Breast epithelium (tissue), 4 donors: ENCODE data around the gene UBALD1. TPM values are rescaled to one million over a fixed set of nuclear protein-coding genes. Genes with fewer than 3 reads are reported as not detected.

ENCODE experiments used
- DNase-seq, 2 donors: peaks; one replicate each; pipeline ENCODE4 v3.0.0-alpha.2; 2019; ENCODE audit warnings: low spot score in 2 of 2
- H3K27ac ChIP-seq, 2 donors: fragments of 200-600 bp; sonication (generic) in 1 of 2; one replicate each; pipeline ENCODE4 v1.5.1; 2016 to 2019; ENCODE audit warnings: mild to moderate bottlenecking in 1 of 2
- H3K27me3 ChIP-seq, 2 donors: fragments of 200-600 bp; sonication (generic) in 1 of 2; one replicate each; pipeline versions ENCODE4 v1.5.1 to v1.6.0; 2017 to 2019; ENCODE audit warnings: control low read depth in 1 of 2, mild to moderate bottlenecking in 1 of 2
- H3K36me3 ChIP-seq: fragments of 200-600 bp; one replicate; pipeline ENCODE4 v1.5.1; 2019
- H3K4me1 ChIP-seq, 2 donors: fragments of 200-600 bp; sonication (generic); one replicate each; pipeline ENCODE4 v1.5.1; 2016 to 2019; ENCODE audit warnings: control low read depth in 1 of 2
- H3K4me3 ChIP-seq, 3 donors: fragments of 200-600 bp; sonication (generic); 1 replicate in 2 of 3; 2 replicates in 1 of 3; pipeline ENCODE4 v1.5.1; 2016 to 2019; ENCODE audit warnings: mild to moderate bottlenecking in 3 of 3, moderate library complexity in 2 of 3
- H3K9me3 ChIP-seq, 2 donors: fragments of 200-600 bp; sonication (generic) in 1 of 2; one replicate each; pipeline ENCODE4 v1.5.1; 2016 to 2019; ENCODE audit warnings: control low read depth in 1 of 2
- POLR2A ChIP-seq: fragments of 450-650 bp; IDR thresholded peaks from one replicate; pipeline ENCODE4 v1.6.1; 2016; ENCODE audit warnings: antibody characterized with exemption, mild to moderate bottlenecking, moderate library complexity
- POLR2AphosphoS5 ChIP-seq, 3 donors: sonication (generic); formaldehyde crosslinking; IDR thresholded peaks; one replicate each; pipeline ENCODE4 v1.6.1; 2017; ENCODE audit warnings: antibody characterized with exemption in 3 of 3
- intact Hi-C: fragments of 100-400 bp; cut with DNase I; formaldehyde crosslinking; loops from one replicate; pipeline ENCODE4 v1.15.1; 2023; ENCODE audit warnings: low total_unique reads
- total RNA-seq, 3 donors: library from RNA; depleted of rRNA; stranded (reverse); fragments of >200 nt; gene quantifications; one replicate each; pipeline ENCODE4 v1.1.0, GENCODE V29; 2016
- TF ChIP-seq, protein P1 (sequence below), 3 donors: fragments of 450-650 bp; IDR thresholded peaks; one replicate each; pipeline ENCODE4 v1.5.1; 2016 to 2017; ENCODE audit warnings: antibody characterized with exemption in 3 of 3, mild to moderate bottlenecking in 3 of 3, moderate library complexity in 3 of 3

UBALD1 gene
- total RNA-seq, 3 donors from 2014 or later, result 5.8 to 11.3 (median 7.2) TPM

DNA sequence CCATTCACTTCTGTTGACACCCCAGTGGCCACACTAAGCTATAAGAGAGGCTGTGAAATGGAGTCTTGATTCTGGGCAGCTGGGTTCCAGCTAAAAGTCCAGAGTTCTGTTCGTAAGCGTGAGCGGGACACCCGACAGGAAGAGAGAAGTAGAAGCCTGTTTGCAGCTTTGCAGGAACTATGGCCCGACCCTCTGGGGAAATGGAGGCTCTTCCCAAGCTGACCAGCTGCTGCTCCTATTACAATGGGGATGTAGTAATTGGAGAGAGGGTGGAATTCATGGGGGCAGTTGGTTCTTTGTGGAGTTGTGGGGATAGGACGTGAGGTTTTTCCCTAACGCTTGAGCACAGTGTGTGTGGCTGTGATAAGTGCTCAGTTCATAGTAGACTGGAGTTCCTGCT is 28.4 kb downstream of the UBALD1 start:
- intact Hi-C loops, result no loop called here
- Histone ChIP-seq H3K27me3 (no peaks in the 10 kb centered on the region), H3K4me3 (no peak overlapping the region), H3K27ac (no peak overlapping the region), H3K9me3 (peaks cover 0 to 7% of the 10 kb centered on the region in 2 donors), H3K4me1 (no peaks in the 10 kb centered on the region), H3K36me3 (no peaks in the 10 kb centered on the region)
- TF ChIP-seq, protein P1, sequence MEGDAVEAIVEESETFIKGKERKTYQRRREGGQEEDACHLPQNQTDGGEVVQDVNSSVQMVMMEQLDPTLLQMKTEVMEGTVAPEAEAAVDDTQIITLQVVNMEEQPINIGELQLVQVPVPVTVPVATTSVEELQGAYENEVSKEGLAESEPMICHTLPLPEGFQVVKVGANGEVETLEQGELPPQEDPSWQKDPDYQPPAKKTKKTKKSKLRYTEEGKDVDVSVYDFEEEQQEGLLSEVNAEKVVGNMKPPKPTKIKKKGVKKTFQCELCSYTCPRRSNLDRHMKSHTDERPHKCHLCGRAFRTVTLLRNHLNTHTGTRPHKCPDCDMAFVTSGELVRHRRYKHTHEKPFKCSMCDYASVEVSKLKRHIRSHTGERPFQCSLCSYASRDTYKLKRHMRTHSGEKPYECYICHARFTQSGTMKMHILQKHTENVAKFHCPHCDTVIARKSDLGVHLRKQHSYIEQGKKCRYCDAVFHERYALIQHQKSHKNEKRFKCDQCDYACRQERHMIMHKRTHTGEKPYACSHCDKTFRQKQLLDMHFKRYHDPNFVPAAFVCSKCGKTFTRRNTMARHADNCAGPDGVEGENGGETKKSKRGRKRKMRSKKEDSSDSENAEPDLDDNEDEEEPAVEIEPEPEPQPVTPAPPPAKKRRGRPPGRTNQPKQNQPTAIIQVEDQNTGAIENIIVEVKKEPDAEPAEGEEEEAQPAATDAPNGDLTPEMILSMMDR (IDR thresholded peaks at IDR 0.05), result no peak
- TF ChIP-seq POLR2AphosphoS5 (IDR thresholded peaks at IDR 0.05), result no peak
- no peak for TF ChIP-seq POLR2A
- DNase-seq, result no peak

GRCh38 chr16:4583906-4584305 is 30.8 kb downstream of the UBALD1 start:
- Histone ChIP-seq H3K36me3 (no peaks in the 10 kb centered on the region), H3K27ac (no peak overlapping the region), H3K9me3 (peaks cover 0 to 7% of the 10 kb centered on the region in 2 donors), H3K4me1 (no peaks in the 10 kb centered on the region), H3K27me3 (no peaks in the 10 kb centered on the region), H3K4me3 (no peak overlapping the region)
- intact Hi-C loops, result no loop called here
- no peak for DNase-seq
- no peak for TF ChIP-seq POLR2AphosphoS5 (IDR thresholded peaks at IDR 0.05)
- TF ChIP-seq POLR2A, result no peak
- TF ChIP-seq, protein P1 (IDR thresholded peaks at IDR 0.05), result no peak

GRCh38 chr16:4580250-4580649 is 34.4 kb downstream of the UBALD1 start:
- intact Hi-C loops, result no loop called here
- H3K4me3 ChIP-seq, result no peak overlapping the region
- H3K27ac ChIP-seq, result no peak overlapping the region
- H3K4me1 ChIP-seq, result no peaks in the 10 kb centered on the region
- TF ChIP-seq POLR2AphosphoS5 (IDR thresholded peaks at IDR 0.05) (no peak), POLR2A (no peak)
- TF ChIP-seq, protein P1 (IDR thresholded peaks at IDR 0.05), result no peak
- H3K27me3 ChIP-seq, result no peaks in the 10 kb centered on the region
- H3K36me3 ChIP-seq, result no peaks in the 10 kb centered on the region
- H3K9me3 ChIP-seq, result no peaks in the 10 kb centered on the region
- no peak for DNase-seq

GRCh38 chr16:4578961-4579530 is 35.6 kb downstream of the UBALD1 start:
- H3K4me3 ChIP-seq, result no peak overlapping the region
- no peaks in the 10 kb centered on the region for H3K27me3 ChIP-seq
- no peaks in the 10 kb centered on the region for H3K36me3 ChIP-seq
- H3K9me3 ChIP-seq, result no peaks in the 10 kb centered on the region
- no peak for TF ChIP-seq POLR2A
- H3K27ac ChIP-seq, result no peak overlapping the region
- no peaks in the 10 kb centered on the region for H3K4me1 ChIP-seq
- DNase-seq, result no peak
- intact Hi-C loops, result no loop called here

- Histone ChIP-seq H3K4me1 (no peaks in the 10 kb centered on the region), H3K9me3 (no peaks in the 10 kb centered on the region), H3K27ac (no peak overlapping the region), H3K27me3 (no peaks in the 10 kb centered on the region), H3K36me3 (no peaks in the 10 kb centered on the region), H3K4me3 (no peak overlapping the region)
- intact Hi-C loops, result no loop called here
- TF ChIP-seq, protein P1 (IDR thresholded peaks at IDR 0.05), result no peak
- no peak for TF ChIP-seq POLR2AphosphoS5 (IDR thresholded peaks at IDR 0.05)
- no peak for TF ChIP-seq POLR2A
- DNase-seq, result no peak
Observed at GRCh38 chr16:4576008-4576407, 38.7 kb downstream of the UBALD1 start.
